ENCODE results near the gene NDUFA1.
"Not testable (repeated sequence)": the region's sequence is repeated elsewhere in the genome, so short reads cannot be mapped to it uniquely, and the experiment has no call there.

The NDUFA1 gene

DNA sequence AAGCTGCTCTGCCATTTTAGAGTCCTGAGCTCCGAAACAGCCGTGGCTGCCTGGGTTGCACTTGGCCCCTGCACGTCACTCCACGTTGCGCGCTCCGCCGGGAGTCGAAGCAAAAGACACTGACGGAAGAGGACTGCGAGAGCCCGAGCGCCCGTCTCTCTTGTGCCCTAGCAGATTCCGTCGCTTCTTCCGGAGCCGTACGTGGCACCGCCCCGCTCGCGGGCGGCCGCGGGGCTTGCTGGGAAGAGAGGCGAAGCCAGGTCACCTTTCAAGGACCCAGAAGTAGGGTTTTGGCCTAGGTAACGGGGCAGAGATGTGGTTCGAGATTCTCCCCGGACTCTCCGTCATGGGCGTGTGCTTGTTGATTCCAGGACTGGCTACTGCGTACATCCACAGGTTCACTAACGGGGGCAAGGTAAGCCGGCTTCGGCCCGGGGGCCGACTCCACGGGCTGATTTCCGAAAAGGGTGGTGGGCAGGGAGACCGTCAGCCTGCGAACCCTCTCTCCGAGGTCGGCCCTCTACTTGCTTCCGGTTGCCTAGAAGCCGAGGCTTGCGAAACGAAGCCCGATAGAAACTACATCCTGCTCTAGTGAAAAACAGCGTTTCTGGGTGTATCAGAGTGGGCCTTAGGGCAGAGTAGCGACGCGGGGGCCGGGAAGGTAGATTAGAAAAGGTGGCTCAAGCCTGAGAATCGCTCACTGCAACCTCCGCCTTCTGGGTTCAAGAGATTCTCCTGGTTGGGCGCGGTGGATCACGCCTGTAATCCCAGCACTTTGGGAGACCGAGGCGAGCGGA lies at the start of gene NDUFA1, which contains the start of gene RNF113A:
Gene NDUFA1, plus strand, starts transcription at position 234 of the 797 bp plus-strand sequence. Its CDS starts 80 bp downstream, at position 314.
Gene RNF113A, minus strand, starts transcription at position 135 of the 797 bp plus-strand sequence. Its CDS starts 120 bp downstream, at position 15.
- peak; percentile 89 for DNase-seq

DNA sequence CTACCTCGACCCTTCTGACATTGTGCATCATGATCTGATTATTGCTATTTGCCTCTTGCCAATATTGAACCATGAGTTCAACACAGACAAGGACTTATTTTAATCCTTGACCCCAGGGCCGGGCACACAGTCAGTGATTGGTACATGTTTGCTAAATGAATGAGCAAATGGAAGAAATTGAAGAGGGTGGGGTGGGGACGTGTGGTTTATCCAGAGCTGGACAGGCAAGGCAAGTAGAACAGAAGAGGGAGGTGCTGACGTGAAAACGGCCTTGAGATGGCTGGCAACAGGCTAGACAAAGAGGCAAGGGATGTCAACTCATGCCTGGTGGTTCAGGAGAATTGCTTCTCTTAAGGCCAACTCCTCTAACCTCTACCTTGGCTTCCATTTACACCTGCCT lies 47.4 kb upstream of the NDUFA1 start:
- DNase-seq, result not testable (repeated sequence)

DNA sequence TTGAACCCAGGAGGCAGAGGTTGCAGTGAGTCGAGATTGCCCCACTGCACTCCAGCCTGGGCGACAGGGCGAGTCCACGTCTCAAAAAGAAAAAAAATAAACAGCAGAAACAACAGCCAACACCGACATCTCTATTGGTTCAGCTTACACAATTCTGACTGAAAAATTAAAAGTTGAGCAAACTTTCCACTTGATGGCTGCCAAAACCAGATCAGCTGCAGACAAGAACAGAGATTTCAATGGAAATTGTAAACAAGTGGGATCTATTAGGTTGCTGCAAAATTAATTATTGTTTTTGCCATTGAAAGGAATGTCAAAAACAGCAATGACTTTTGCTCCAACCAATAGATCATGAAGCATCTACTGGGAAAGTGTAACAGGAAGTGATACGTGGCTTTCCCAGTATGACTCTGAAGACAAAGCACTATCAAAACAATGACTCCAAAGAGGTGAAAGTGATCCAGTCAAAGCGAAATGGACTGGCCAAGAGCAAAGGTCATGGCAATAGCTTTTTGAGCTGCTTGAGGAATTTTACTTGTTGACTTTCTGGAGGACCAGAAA lies 45.2 kb upstream of the NDUFA1 start:
- DNase-seq, result no peak

DNA sequence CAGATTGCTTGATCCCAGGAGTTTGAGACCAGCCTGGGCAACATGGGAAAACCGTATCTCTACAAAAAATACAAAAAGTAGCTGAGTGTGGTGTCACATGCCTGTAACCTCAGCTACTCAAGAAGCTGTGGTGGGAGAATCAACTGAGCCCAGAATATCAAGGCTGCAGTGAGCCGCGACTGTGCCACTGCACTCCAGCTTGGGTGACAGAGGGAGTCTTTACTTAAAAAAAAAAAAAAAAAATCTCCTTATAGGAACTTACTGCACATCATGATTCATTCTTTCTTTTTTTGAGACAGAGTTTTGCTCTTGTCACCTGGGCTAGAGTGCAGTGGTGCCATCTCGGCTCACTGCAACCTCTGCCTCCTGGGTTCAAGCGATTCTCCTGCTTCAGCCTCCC lies 43.2 kb upstream of the NDUFA1 start:
- no peak for DNase-seq

DNA sequence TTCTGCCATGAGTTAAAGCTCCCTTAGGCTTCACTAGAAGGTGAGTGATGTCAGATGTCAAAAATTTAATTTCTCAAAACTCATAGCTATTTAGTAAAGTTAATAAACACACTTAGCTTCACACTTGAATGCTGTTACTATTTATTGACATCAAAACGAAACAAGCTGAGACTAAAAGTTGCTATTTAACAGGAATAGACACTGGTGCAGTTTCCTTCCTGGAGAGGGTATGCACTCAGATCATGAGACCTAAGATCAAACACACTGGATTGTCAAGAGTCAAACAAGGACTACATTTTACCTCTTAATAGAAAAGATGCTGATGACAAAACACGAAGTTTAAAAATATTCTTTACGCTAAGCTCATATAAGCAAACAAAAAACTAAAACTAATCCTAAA lies 37.7 kb upstream of the NDUFA1 start:
- DNase-seq, result no peak

DNA sequence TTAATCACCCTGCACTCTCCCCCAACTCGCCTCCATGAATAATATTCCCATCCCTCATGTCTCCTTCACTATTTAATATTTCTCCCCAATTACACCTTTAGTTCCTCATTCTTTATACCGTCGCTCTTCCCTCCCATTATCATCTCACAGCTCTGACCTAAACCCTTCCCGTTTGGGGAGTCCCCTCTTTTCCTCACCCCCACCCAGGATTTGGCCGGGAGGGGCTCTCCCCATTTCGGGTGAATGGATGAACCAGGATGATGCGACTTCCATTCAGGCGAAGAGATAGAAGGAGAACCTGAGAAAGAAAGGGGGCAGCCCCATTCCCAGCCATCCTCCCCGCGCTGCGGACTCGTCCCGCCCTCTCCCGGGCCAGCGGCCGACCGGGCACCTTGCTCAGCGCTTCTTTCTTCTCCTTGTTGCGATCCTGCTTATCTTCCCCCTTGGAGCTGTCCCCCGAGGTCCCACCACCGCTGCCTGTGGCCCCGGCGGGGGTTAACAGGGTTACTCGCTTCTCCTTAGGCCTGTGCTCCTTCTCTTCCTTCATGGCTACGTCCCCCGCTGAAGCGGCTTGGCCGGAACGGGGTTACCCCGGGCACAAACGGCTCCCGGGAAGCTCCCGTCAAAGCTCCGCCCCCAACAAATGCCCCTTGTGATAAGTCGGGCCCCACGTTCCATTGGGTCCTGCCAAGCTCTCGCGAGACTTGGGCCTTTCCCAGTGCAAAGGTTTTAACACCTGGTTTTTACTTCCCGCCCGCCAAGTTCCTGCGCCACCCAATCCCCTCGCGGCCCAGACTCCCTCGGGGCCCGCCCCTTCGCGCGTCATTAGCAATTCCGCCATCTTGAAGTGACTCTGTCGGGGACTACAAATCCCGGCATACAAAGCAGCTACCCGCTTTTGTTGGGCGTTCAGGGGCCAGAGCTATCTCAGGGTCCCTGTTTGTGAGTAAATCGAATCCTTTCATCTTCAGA lies 19.0 kb upstream of the NDUFA1 start, which contains the start of gene UPF3B:
Gene UPF3B, minus strand, starts transcription at position 582 of the 972 bp plus-strand sequence. Its CDS starts 35 bp downstream, at position 547.
- peak; percentile 97 for DNase-seq

DNA sequence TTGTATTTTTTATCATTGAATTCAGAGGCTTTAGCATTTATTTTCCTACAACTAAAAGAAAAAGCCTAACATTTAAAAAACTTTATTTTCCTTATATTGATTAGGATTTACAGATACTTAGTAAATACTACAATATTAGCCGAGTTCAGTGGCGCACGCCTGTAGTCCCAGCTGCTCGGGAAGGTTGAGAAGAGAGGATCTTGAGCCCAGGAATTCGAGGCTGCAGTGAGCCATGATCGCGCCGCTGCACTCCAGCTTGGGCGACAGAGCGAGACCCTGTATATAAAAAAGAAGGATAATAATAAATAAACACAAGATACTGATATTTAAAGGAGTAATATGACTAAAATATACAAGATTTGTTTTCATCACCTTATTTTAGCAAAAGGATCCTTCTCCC lies 18.2 kb upstream of the NDUFA1 start:
- no peak for DNase-seq

DNA sequence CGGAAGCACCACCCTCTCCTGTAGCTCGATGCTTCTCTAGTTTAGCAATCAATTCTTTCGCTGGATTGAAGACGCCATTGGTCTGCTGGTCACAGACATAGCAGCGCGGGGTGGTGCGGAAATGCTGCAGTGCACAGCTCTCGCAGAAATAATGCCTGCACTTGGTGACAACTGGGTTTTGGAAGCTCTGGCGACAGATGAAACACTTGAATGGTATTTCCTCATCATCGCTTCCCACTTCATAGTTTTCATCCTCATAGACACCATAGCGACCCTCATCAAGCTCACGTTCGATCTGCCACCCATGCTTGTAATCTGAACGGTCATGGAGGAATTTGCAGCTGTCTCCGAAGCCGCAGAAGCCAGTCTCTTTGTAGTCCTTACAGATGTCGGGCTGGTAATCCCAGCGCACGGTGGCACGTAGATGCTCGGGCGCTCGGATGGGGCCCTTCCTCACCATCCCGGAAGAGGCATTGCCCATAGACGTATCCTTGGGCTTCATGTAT lies 953 bp upstream of the NDUFA1 start:
- peak; percentile 35 for DNase-seq

DNA sequence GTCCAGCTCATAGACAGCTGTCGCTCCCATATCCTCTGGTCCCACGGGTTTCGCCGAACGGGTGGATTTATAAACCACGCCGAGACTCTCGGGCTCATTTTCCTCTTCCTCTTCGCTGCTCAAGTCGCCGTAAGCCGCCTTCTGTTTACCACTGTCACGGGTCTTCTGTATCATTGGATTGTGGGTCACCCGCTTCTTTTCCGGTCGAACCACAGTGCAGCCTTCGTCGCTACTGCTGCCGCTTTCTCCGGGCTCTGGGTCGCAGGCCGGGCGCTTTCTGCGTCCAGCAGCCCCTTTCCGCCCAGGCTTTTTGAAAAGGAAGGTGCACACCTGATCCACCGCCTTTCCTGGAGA lies 410 bp upstream of the NDUFA1 start:
- no peak for DNase-seq

DNA sequence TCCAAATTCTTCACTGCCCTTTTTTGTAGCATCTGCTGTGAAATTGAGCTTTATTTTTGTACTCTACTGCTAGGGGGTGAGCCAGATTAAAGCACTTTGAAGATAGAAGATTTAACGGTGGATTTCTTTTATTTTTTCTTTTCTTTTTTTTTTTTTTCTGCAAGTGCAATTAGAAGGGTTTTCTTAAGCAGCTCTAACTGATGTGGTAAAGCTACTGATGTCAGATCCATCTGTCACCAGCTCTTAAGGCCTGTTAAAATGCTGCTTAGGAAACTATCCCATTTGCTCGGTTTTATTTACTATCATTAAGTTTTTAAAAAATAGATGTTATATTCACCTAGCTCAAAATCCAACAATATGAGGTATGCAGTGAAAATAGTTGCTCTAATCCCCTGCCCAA lies 7.1 kb downstream of the NDUFA1 start:
- DNase-seq, result no peak

DNA sequence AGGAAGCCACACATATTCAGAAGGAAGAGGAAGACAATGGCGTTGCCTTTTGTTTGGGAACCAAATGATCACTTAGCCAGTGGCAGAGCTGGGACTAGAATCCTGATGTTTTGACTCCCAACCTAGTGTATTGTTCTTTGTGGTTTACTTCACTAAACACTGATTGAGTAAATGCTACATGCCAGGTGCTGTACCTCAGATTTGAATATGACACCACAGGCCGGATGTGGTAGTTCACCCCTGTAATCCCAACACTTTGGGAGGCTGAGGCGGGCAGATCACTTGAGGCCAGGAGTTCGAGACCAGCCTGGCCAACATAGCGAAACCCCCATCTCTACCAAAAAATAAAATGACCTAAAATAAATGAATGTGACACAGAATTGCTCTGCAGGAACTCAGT lies 8.4 kb downstream of the NDUFA1 start:
- DNase-seq, result peak; percentile 10

DNA sequence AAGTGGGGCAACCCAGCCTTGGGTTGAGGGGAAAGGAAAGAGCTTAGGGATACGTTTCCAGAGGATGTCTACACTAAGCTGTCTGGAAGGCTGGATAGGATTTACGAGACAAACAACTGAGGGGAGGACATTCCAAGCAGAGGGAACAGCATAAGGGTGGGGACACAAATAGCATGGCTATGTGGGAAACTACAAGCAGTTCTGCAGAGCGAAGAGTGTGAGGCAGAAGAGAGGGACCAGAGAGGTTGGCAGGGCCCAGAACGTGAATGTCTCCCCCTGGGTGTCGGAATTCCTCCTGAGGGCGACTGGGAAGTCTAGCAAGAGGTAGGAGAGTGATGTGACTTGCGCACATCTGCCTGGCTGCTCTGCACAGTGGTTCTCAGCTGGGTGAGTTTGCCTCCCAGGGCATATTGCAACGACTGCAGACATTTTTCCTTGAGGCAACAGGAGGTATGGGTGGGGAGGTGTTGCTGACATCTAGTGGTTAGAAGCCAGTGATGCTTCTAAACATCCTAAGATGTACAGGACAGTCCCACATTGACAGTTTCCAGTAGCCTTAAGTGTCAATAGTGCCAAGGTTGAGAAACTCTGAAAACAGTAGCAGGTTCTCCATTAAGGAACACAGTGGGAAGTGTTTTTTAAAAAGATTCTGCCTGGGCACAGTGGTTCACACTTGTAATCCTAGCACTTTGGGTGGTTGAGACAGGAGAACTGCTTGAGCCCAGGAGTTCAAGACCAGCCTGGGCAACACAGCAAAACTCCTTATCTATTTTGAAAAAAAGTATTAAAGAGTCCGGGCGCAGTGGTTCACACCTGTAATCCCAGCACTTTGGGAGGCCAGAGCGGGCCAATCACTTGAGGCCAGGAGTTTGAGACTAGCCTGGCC lies 9.2 kb downstream of the NDUFA1 start:
- peak; percentile 33 for DNase-seq

DNA sequence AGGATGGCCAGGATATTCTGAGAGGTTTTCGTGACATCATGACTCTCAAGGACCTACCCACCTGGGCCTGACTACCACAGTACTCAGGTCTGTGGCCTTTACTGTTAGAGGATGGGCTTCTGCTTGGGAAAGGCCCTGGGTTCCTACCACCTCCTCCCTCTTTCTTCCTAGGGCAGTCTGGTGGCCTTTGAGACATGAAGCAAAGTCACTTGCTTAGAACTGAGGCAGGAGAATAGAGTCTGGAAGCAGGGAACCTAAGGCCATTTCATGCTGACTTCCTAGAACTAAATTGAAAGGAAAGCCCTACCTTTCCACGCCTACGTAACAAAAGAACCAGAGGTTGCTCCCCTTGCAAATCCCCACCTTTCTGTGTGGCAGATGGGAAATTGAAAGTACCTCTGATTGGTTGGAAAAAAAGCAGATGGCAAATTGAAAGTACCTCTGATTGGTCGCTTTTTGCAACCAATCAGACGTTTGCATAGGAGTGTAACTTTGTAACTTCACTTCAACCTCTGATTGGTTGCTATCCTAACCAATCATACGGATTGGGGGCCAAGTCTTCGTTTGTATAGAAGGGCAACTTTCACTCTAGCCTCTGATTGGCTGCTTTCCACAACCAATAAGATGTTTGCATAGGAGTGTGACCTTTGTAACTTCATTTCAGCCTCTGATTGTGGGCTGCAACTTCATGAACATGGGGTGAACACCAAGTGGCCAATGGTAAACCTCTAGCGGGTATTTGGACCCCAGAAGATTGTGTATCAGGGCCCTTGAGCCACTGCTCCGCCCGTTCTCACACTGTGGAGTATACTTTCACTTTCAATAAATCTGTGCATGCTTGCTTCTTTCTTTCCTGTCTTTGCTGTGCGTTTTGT lies 14.2 kb downstream of the NDUFA1 start:
- peak; percentile 65 for DNase-seq

DNA sequence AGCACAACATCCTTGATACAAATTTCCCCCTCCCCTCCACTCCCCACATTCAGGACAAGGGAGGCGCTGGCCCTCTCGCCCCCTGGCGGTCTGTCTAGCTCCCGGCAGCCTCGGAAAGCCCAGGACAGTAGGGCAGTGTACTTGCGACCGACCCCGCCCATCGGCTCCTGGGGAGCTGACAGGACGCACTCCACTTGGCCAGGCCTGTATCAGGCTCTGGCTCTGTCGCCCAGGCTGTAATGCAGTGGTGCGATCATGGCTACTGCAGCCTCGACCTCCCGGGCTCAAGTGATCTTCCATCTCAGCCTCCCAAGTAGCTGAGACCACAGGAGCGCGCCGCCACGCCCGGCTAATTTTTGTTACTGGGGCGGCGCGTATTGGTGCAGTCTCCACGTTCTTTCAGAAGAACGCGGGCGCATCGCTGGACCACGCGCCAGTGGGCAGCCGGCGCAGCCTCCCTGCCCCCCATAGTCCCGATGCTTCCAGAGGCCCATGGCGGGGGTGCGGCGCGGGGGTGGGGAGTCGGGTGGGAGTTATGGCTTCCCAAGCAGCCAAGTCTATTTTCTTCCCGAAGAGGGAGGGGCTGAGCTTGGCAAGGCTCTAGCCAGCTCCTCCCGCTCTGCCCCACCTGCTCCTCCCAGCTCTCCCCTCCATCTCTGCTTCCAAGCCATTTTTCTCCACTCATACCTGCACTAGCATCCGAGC lies 16.2 kb downstream of the NDUFA1 start:
- DNase-seq, result peak; percentile 52

DNA sequence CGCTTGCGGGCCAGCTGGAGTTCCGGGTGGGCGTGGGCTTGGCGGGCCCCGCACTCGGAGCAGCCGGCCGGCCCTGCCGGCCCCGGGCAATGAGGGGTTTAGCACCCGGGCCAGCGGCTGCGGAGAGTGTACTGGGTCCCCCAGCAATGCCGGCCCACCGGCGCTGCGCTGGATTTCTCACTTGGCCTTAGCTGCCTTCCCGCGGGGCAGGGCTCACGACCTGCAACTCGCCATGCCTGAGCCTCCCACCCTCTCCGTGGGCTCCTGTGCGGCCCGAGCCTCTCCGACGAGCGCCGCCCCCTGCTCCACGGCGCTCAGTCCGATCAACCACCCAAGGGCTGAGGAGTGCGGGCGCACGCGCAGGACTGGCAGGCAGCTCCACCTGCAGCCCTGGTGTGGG lies 19.0 kb downstream of the NDUFA1 start:
- not testable (repeated sequence) for DNase-seq

DNA sequence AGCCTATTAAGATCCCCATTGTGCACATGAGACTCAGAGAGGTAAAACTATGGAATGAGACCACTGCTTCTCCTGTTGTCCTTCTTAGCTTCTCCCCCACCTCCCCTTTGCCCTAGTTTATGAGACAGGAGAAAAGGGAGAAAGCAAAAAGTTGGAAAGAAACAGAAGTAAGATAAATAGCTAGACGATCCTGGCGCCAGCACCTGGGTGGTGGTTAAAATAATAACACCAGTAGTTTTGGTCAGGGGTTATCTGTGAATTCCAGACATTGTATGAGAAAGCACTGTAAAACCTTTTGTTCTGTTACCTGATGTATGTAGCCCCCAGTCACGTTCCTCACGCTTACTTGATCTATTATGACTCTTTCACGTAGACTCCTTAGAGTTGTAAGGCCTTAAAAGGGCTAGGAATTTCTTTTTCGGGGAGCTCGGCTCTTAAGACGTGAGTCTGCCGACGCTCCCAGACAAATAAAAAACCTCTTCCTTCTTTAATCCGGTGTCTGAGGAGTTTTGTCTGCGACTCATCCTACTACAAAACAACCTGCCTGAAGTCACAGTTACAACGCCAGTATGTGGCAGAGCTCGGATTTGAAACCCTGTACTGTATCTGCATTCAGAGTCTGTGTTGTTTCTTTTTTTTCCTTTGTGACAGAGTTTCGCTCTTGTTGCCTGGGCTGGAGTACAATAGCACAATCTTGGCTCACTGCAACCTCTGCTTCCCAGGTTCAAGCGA lies 20.5 kb downstream of the NDUFA1 start:
- not testable (repeated sequence) for DNase-seq

DNA sequence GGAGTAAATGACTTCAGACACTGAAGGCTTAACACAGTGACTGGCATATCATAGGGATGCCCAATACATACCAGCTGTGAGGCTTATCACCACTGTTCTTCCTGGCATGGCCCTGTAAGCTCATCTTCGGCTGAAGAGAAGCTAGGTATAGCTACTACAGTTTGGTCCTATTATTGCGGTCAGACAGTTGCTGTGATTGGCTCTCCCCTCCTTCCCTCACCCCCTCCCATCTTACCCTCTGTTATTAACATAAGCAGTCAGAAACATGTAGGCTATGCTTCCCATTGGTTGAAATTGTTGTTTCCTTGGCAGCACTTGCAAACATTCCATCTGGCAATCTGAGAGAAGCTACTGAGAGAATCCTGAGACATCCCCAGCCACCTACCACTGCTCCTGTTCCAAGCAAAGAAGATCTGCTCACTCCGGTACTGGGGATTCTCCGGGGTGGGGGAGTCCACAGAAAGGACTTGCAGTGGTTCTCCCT lies 24.3 kb downstream of the NDUFA1 start, which contains the start of gene AKAP14:
Gene AKAP14, plus strand, starts transcription at position 51 of the 484 bp plus-strand sequence. CDS start 7,331 bp downstream, outside the sequence.
- DNase-seq, result no peak

DNA sequence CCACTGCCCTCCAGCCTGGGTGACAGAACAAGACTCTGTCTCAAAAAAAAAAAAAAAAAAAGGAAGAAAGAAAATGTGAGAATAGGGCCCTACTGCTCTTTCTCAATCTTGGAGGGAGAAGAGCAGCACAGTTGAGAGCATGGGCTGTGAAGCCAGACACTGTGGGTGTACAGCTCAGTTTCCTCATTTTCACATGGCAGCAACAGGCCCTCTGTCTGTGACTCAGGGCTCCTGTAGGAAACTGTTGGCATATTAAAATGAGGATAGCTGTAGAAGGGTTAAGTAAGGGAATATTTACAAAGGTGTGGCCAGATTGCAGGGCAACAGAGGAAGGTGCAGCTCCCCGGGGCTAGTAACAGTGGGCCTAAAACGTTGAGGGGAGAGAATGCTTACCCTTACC lies 27.5 kb downstream of the NDUFA1 start:
- no peak for DNase-seq

DNA sequence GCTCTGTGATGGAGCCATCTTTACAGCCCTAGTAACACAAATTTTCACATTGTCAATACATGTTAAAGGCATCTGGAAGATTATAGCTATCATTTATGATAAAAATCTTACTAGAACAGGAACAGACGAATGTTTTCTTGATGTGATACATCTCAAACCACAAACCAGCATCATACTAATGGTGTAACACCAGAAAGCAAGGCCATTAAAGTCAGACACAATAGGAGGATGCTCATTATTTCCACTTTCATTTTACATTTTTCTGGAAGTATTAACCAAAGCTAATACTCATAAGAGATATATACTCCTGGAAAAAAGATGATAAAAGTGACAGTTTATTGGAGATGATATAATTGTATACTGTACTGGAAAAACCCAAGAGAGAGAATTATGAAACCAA lies 29.3 kb downstream of the NDUFA1 start:
- no peak for DNase-seq

All from CD4-positive, alpha-beta T cell treated with Interleukin-4 for 4 hours (primary cell).